GM12878 (cell line): ENCODE results near the gene PI4KA. TPM values are rescaled to one million over a fixed set of nuclear protein-coding genes. Genes with fewer than 3 reads are reported as not detected.

Experiments
- ATAC-seq: fragments of 200-7000 bp; cut with Tn5 transposase; 3 replicates; pipeline ENCODE4 v1.9.1; 2020; ENCODE audit warnings: mild to moderate bottlenecking, moderate library complexity
- BruUV-seq: library from RNA; stranded (reverse); fragments of 400-500 nt; replicated peaks from 2 replicates; lab custom pipeline; 2021; lab: Mats Ljungman, UMichigan
- CTCF ChIA-PET: fragments of 300-600 bp; sonication (Branson Sonifier 250); formaldehyde crosslinking; extraction: SDS; loops from one replicate; lab custom pipeline; 2021; ENCODE audit warnings: inconsistent platforms; lab: Yijun Ruan, JAX
- POLR2A ChIA-PET: fragments of 350-600 bp; formaldehyde crosslinking; extraction: SDS; loops from one replicate; lab custom pipeline; 2021; ENCODE audit warnings: inconsistent platforms; lab: Charles Lee
- RAD21 ChIA-PET: fragments of 300-600 bp; sonication (Branson Sonifier 250); formaldehyde crosslinking; loops from one replicate; lab custom pipeline; 2023; ENCODE audit warnings: antibody characterized with exemption; ENCODE audit not compliant: unreplicated experiment; lab: Charles Lee
- SMC1A ChIA-PET: fragments of 300-600 bp; sonication (Branson Sonifier 250); formaldehyde crosslinking; loops from one replicate; lab custom pipeline; 2023; ENCODE audit not compliant: unreplicated experiment, uncharacterized antibody; lab: Charles Lee
- DNase-seq: peaks from one replicate; pipeline ENCODE4 v3.0.0-alpha.2; 2011; ENCODE audit warnings: low read depth, low spot score
- FAIRE-seq: peaks from 3 replicates; lab custom pipeline; 2011; peaks lifted over from hg19 to GRCh38; lab: Jason Lieb, UNC
- H2AFZ ChIP-seq: 2 replicates; pipeline ENCODE4 v1.6.0; 2011; ENCODE audit warnings: low read depth, low read length, control low read depth; ENCODE audit not compliant: control insufficient read depth
- H3K27ac ChIP-seq: 2 replicates; pipeline ENCODE4 v1.5.1; 2011; ENCODE audit warnings: control low read depth; ENCODE audit not compliant: control insufficient read depth, insufficient read depth
- H3K27me3 ChIP-seq, 2 experiments: replicated peaks in 1 of 2; 2 replicates each; pipeline versions ENCODE4 v1.6.0 to v1.6.1; 2011; ENCODE audit warnings: low read length in 1 of 2; ENCODE audit not compliant: control insufficient read depth in 2 of 2, insufficient read depth in 2 of 2
- H3K36me3 ChIP-seq, 2 experiments: 2 replicates each; pipeline ENCODE4 v1.5.1; 2011; ENCODE audit warnings: low read length in 1 of 2; ENCODE audit not compliant: control insufficient read depth in 2 of 2, insufficient read depth in 2 of 2
- H3K4me1 ChIP-seq: 2 replicates; pipeline ENCODE4 v1.6.1; 2011; ENCODE audit warnings: mild to moderate bottlenecking, low read length, moderate library complexity, mixed read lengths; ENCODE audit not compliant: control insufficient read depth, insufficient read depth
- H3K4me2 ChIP-seq: 2 replicates; pipeline ENCODE4 v1.6.0; 2011; ENCODE audit warnings: control low read depth; ENCODE audit not compliant: control insufficient read depth, insufficient read depth
- H3K4me3 ChIP-seq: fragments of 200-600 bp; sonication (generic); 2 replicates; pipeline ENCODE4 v1.5.1; 2016
- H3K79me2 ChIP-seq: 2 replicates; pipeline ENCODE4 v1.6.0; 2011; ENCODE audit warnings: low read length; ENCODE audit not compliant: control insufficient read depth, insufficient read depth
- H3K9ac ChIP-seq: 2 replicates; pipeline ENCODE4 v1.8.0; 2011; ENCODE audit warnings: low read length, control low read depth, mixed read lengths; ENCODE audit not compliant: control insufficient read depth, insufficient read depth
- H3K9me3 ChIP-seq: replicated peaks from 3 replicates; pipeline ENCODE4 v1.5.1; 2011; ENCODE audit warnings: mild to moderate bottlenecking, low read length; ENCODE audit not compliant: control insufficient read depth, insufficient read depth
- H4K20me1 ChIP-seq: 2 replicates; pipeline ENCODE4 v1.6.0; 2011; ENCODE audit not compliant: control insufficient read depth, insufficient read depth
- IKZF1 ChIP-seq: fragments of 450-650 bp; conservative IDR thresholded peaks from 2 replicates; pipeline ENCODE4 v1.6.1; 2017; ENCODE audit warnings: antibody characterized with exemption, mild to moderate bottlenecking
- LARP7 ChIP-seq: fragments of 450-650 bp; IDR thresholded peaks from 2 replicates; pipeline ENCODE4 v1.6.1; 2017; ENCODE audit warnings: mild to moderate bottlenecking
- NBN ChIP-seq: fragments of 450-650 bp; IDR thresholded peaks from 2 replicates; pipeline ENCODE4 v1.6.1; 2016
- SPI1 ChIP-seq: IDR thresholded peaks from 2 replicates; pipeline ENCODE4 v1.6.1; 2011; ENCODE audit warnings: low read depth, mild to moderate bottlenecking, low read length, moderate library complexity, borderline replicate concordance; ENCODE audit not compliant: insufficient read depth
- TBL1XR1 ChIP-seq: IDR thresholded peaks from 2 replicates; pipeline ENCODE4 v1.6.1; 2012; ENCODE audit warnings: low read depth, low read length, improper control_type of control experiment
- ZNF217 ChIP-seq: fragments of 450-650 bp; IDR thresholded peaks from 2 replicates; pipeline ENCODE4 v1.6.1; 2017; ENCODE audit warnings: antibody characterized with exemption, mild to moderate bottlenecking
- WGBS: methylation state at CpG from one replicate; pipeline ENCODE4 v1.1.6; 2016; ENCODE audit warnings: low lambda C conversion rate; ENCODE audit not compliant: insufficient replicate concordance, insufficient coverage; ENCODE audit errors: missing lambda C conversion rate; 5-methylcytosine and 5-hydroxymethylcytosine counted together
- in situ Hi-C: fragments of 300-500 bp; cut with MboI; formaldehyde crosslinking; loops from 9 replicates; pipeline ENCODE4 v1.14.3; 2018; ENCODE audit warnings: mixed read lengths
- intact Hi-C: fragments of 100-400 bp; cut with micrococcal nuclease; formaldehyde crosslinking; loops from one replicate; pipeline ENCODE4 v1.14.2; 2022; ENCODE audit not compliant: unreplicated experiment
- polyA plus RNA-seq, 11 experiments: library from polyadenylated mRNA; depleted of rRNA in 4 of 11; unstranded in 6 of 11; stranded (reverse) in 5 of 11; fragments of >200 nt; fragmentation: Nextera tagmentation in 4 of 11; fragmentation: Illumina TruSeq in 1 of 11; extraction: Ambion mirVana in 4 of 11; extraction: Trizol in 1 of 11; gene quantifications; 1 replicate in 1 of 11; 2 replicates in 10 of 11; pipeline versions ENCODE4 v1.2.1 to v1.2.3, GENCODE V29; 2011 to 2016; ENCODE audit warnings: inconsistent platforms in 2 of 11, missing spikeins in 2 of 11, low read depth in 1 of 11
- total RNA-seq, 4 experiments: library from RNA; depleted of rRNA in 3 of 4; stranded (reverse); fragments of >200 nt in 3 of 4; fragmentation: Illumina TruSeq in 1 of 4; extraction: Trizol in 1 of 4; gene quantifications; 2 replicates each; pipeline versions ENCODE4 v1.2.1 to v1.2.3, GENCODE V29; 2013 to 2021
- TF ChIP-seq, protein P1 (sequence below): fragments of 450-650 bp; IDR thresholded peaks from 2 replicates; pipeline ENCODE4 v1.6.1; 2016; ENCODE audit warnings: mild to moderate bottlenecking

PI4KA gene
- total and polyA plus RNA-seq, 10 of the 15 experiments (the other 5 are each of a cell fraction or from before 2014, with no cell fraction given), result 4.2 to 78.4 (median 42.1) TPM

DNA sequence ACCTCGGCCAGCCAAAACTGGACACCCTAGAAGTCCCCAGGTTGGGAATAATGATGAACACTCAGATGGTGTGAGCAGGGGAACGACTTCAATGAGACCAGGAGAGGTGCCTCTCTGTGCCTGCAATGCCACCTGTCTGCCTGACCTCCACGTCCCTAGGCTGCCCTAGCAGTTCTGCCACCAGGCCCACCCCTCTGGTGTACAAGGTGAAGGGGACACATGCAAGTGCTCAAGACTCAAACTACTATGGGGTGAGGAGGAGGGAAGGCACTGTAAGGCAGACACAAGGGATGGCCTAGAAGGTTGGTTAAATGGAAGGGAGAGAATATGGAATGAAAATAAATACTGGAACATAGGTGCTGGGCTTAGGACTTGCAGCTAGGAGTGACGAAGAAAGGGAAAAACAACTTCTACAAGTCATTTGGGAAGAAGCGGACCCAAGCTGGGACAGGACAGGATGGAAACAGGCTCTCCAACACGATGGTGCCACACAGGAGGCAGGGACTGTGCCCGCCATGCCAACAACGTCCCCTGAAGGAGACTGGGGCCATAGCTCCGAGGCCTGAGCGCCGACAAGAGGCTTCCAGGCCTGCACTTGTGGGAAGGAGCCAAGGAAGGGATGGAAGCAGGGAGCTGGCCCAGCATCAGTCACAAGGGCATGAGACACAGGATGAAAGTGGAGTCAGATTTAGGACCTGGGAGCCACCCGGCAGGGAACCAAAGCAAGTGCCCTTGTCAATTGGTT lies 66.2 kb downstream of the PI4KA start:
- H2AFZ ChIP-seq, result no peak overlapping the region
- ChIA-PET CTCF (interaction anchor here (2.3 kb wide), 1 partner anchor 8 kb away, joined by 10 read pairs; no protein-coding TSS in a partner anchor), SMC1A (no interaction called here), POLR2A (no interaction called here), RAD21 (interaction anchor here (1.0 kb wide), 1 partner anchor 8 kb away, joined by 4 read pairs; no protein-coding TSS in a partner anchor)
- H3K4me3 ChIP-seq, result no peak overlapping the region
- no peak for DNase-seq
- BruUV-seq, result no TSS peak
- FAIRE-seq, result no peak
- TF ChIP-seq SPI1 (no peak), LARP7 (no peak), ZNF217 (no peak), IKZF1 (no peak)
- no peak overlapping the region for H3K9ac ChIP-seq
- H3K4me1 ChIP-seq, result no peaks in the 10 kb centered on the region
- H3K27ac ChIP-seq, result no peak overlapping the region
- no peak overlapping the region for H3K4me2 ChIP-seq
- no peaks in the 10 kb centered on the region for H3K27me3 ChIP-seq
- H4K20me1 ChIP-seq, result no peaks in the 10 kb centered on the region
- 94% methylated on average over 12 of the region's 12 CpGs for WGBS
- H3K36me3 ChIP-seq, result peaks cover 10 to 17% of the 10 kb centered on the region in 2 experiments; a peak in 3 of 4 replicates
- ATAC-seq, result no peak
- no peaks in the 10 kb centered on the region for H3K9me3 ChIP-seq
- in situ Hi-C loops, result no loop called here
- intact Hi-C loops, result no loop called here
- no peaks in the 10 kb centered on the region for H3K79me2 ChIP-seq

DNA sequence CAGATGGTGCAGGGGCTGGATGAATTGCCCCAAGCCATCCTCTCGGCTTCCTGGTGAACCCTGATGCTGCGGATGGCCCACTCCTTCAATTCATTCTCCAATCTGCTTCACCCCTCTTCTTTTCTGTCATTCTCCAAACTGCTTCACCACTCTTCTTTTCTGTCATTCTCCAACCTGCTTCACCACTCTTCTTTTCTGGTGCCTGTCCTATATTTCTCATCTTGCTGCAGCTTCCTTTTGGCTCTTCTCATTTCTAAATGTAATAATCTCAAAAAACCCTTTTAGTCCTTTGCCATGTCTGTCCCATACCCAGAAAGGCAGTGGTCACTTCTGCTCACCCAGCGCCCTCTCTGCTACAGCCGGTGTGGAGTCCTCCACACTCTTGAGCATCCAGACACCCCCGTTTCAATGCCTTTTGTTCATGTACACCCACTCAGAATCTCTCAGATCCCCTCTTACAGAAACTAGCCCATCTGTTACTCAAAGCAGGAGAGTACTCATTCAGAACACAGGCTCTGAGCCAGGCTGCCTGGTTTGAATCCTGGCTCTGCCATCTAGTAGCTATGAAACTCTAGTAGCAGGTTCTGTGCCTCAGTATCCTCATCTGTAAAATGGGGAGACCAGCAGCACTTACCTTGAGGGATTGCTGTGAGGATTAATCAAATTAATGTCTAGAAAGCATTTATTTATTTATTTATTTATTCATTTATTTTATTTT lies 69.8 kb downstream of the PI4KA start:
- Histone ChIP-seq H4K20me1 (no peaks in the 10 kb centered on the region), H3K27ac (no peak overlapping the region), H3K27me3 (no peaks in the 10 kb centered on the region), H3K9me3 (no peaks in the 10 kb centered on the region), H3K9ac (no peak overlapping the region), H3K4me1 (peaks cover 4% of the 10 kb centered on the region), H2AFZ (no peak overlapping the region), H3K79me2 (no peaks in the 10 kb centered on the region), H3K4me2 (no peak overlapping the region), H3K36me3 (peaks cover 5 to 16% of the 10 kb centered on the region in 2 experiments; a peak in 3 of 4 replicates), H3K4me3 (no peak overlapping the region)
- FAIRE-seq (no peak), ATAC-seq (no peak), DNase-seq (no peak)
- ChIA-PET CTCF (no interaction called here), SMC1A (no interaction called here), RAD21 (no interaction called here), POLR2A (no interaction called here)
- 80% methylated on average over 5 of the region's 5 CpGs for WGBS
- intact Hi-C loops (no loop called here), in situ Hi-C loops (no loop called here)
- BruUV-seq, result no TSS peak
- TF ChIP-seq TBL1XR1 (no peak), NBN (no peak)
- TF ChIP-seq, protein P1, sequence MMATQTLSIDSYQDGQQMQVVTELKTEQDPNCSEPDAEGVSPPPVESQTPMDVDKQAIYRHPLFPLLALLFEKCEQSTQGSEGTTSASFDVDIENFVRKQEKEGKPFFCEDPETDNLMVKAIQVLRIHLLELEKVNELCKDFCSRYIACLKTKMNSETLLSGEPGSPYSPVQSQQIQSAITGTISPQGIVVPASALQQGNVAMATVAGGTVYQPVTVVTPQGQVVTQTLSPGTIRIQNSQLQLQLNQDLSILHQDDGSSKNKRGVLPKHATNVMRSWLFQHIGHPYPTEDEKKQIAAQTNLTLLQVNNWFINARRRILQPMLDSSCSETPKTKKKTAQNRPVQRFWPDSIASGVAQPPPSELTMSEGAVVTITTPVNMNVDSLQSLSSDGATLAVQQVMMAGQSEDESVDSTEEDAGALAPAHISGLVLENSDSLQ, result no peak
